IPS DF 19.7 (cell line): ENCODE data around the gene ACYP2.
"Not testable (repeated sequence)": the region's sequence is repeated elsewhere in the genome, so short reads cannot be mapped to it uniquely, and the experiment has no call there.

Experiments used
- DNase-seq: peaks from one replicate; pipeline ENCODE4 v3.0.0-alpha.2; 2013; ENCODE audit warnings: low read depth, low spot score

Gene ACYP2

GRCh38 chr2:54321047-54321446 is 205.6 kb downstream of the ACYP2 start:
- DNase-seq, result no peak

GRCh38 chr2:54324517-54324916 is 209.1 kb downstream of the ACYP2 start:
- DNase-seq, result not testable (repeated sequence)

- DNase-seq, result no peak
These were observed 209.7 kb downstream of the ACYP2 start for GRCh38 chr2:54325148-54325547.

- DNase-seq, result no peak
These were observed 214.2 kb downstream of the ACYP2 start for GRCh38 chr2:54329482-54330161.

- DNase-seq, result peak; percentile 68
These were observed 214.9 kb downstream of the ACYP2 start for GRCh38 chr2:54330162-54330925.

- DNase-seq, result no peak
These were observed 215.8 kb downstream of the ACYP2 start for GRCh38 chr2:54330926-54331835.

GRCh38 chr2:54332386-54332785 is 217.0 kb downstream of the ACYP2 start:
- DNase-seq, result no peak

GRCh38 chr2:54336136-54336976 is 220.9 kb downstream of the ACYP2 start:
- DNase-seq, result no peak

GRCh38 chr2:54336977-54337255 is 221.5 kb downstream of the ACYP2 start:
- DNase-seq, result no peak

DNA sequence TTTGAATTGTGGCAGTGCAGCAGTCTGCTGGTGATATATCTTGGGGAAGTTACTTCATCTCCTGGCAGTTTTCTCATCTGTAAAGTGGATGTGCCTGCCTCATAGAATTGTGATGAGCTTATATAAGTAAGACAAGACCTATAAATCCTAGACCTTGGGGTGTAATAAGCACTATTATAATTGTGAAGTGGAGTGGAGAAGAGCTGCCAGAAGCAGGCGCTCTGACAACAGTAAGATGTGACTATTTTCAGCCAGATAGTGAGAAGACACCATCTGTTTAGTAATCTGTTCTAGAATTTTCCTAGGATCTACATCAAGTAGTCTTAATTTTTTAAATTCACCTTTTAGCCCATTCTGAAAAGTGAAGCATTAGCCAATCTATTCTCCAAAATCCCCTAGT is 226.2 kb downstream of the ACYP2 start:
- no peak for DNase-seq

DNA sequence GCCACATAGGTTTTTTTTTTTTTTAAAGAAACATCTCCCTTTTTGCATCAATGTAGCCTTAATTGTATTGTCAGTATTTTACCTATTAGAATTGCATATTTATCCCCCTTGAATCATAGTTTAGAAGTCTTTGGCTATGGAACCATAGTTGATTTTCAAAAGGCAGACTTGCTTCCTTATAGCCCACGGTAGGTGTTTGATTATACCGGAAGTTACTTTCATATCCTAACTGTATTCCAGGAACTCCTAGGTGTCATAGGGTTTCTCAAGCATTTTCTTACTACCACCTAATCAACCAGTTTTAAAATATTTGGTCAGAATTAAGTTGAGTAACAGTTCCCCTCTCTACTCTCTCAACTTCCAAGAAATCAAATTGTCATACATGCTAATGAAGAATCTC is 227.2 kb downstream of the ACYP2 start:
- no peak for DNase-seq

DNA sequence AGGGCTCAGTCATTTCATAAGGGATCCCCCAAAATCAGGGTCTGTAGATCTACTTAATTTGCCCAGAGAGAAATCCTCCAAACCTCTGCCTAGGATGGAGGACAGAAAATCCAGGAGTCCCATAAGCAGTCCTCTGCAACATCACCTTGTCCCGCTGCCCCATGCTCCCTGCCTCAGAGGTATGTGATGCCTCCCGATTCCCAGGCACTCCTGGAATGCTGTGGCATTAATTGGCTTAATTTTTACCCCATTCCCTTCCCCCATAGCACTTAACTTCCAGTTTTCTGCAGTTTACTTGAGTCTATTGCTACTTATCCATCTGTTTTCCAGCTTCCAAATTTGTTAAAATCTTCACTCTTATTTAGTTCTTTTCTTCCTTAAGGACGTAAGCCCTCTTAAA is 232.2 kb downstream of the ACYP2 start:
- DNase-seq, result no peak

DNA sequence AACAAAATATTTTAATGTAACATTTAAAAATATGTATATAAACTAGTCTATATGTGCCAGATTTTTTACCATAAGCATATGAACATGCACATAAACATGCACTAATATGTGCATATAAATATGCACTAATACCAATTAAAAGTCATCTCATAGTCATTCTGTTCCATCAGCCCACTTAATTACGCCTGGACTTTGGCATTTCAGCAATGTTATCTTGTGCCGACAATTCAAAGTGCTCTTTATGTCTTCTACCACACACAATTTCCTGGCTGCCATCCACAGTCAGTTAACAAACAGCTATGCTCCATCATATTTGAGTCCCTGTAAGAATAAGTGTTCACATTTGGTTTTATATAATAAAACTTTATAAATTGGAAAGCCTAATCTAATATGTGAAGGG is 233.2 kb downstream of the ACYP2 start:
- no peak for DNase-seq

GRCh38 chr2:54350426-54350825 is 235.0 kb downstream of the ACYP2 start:
- no peak for DNase-seq

- no peak for DNase-seq
These were observed 237.8 kb downstream of the ACYP2 start for GRCh38 chr2:54353216-54353615.
